Measurements from ENCODE around the gene STEAP1B.
A peak's percentile ranks its signal among the peaks of the same experiment; 100 is the strongest.
"Not testable (repeated sequence)": the region's sequence is repeated elsewhere in the genome, so short reads cannot be mapped to it uniquely, and the experiment has no call there.

The STEAP1B gene

DNA sequence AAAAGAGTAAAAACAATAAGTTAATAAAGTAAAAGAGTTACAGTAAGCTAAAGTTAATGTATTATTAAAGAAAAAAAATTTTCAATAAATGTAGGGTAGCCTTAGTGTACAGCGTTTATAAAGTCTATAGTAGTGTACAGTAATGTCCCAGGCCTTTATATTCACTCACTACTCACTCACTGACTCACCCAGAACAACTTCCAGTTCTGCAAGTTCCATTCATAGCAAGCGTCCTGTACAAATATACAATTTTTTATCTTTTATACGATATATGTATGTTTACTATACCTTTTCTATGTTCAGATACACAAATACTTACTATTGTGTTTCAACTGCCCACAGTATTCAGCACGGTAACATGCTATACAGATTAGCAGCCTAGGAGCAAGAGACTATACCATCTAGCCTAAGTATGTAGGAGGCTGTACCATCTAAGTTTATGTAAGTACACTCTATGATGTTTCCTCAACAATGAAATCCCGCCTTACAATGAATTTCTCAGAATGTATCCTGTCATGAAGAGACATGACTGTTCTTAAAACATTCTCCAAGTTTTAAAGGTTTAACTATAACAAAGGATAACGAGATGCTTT is 3.6 kb downstream of the STEAP1B start:
- not testable (repeated sequence) for DNase-seq

DNA sequence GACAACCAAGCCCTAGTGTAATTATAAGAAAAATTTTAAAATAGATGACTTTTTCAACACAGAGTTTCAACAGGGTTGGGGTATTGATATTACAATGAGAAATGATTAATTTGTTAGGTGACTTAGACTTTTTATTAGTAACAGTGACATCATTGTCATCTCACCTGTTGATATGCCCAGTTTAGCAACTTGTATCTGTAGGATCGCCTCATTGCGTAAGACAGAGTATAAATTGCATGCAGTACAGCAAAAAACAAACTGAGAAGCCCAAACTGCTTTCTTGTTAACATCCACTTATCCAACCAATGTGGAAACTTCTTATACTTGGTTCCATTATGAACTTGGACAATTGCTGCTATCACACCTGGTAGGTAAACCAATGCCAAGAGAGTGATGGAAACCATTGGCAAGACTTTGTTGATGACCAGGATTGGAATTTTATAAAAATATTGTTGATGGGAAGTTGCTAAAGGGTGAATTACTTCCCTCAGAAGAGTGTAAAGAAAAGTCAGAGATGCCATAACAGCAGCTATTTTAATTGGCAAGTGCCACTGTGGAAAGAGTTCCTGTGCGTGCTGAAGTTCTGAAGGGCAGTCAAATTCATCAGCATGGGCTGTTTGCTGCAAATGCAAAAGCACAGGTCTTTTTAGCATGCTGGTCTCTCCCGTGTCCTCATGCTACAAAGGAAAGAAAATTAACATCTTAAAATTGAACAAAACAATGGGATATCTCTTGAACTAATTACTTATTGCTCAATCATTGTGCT is 6.6 kb downstream of the STEAP1B start:
- not testable (repeated sequence) for DNase-seq

DNA sequence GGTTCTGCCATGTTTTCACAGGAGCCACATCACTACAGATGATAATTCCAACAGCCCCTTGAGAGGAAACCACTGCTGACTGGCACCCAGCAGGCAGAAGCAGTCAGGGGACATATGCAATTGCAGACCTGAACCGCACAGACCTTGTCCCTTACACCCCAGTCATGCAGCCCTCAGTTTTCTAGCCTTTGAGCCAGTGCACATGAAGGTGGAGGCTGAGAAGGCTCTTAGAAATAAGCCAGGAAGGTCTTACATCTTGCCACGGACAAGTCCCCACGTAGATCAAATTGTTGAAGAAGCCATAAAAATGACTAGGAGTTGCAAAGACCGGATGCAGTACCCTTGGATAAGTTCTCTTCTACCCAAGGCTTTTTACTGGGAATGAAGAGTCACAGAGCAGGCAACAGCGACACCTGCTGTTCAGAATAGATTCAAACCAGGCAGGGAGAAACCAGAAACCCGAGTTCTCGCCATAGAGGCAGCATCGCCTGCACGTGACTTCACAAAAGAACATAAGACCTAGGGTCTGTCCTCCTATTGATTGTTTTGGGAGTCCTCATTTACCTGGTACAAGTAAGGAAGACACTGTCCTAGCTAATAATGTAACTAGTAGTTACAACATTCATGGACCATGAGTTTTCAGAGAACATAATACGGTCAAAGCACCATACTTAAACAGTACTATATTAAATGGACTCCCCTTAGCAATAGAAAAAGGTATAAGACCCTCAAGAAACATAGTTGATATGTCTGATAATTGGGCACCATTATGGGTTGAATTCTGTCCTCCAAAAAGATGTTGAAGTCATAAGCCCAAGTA is 11.1 kb downstream of the STEAP1B start:
- DNase-seq, result peak; percentile 85

DNA sequence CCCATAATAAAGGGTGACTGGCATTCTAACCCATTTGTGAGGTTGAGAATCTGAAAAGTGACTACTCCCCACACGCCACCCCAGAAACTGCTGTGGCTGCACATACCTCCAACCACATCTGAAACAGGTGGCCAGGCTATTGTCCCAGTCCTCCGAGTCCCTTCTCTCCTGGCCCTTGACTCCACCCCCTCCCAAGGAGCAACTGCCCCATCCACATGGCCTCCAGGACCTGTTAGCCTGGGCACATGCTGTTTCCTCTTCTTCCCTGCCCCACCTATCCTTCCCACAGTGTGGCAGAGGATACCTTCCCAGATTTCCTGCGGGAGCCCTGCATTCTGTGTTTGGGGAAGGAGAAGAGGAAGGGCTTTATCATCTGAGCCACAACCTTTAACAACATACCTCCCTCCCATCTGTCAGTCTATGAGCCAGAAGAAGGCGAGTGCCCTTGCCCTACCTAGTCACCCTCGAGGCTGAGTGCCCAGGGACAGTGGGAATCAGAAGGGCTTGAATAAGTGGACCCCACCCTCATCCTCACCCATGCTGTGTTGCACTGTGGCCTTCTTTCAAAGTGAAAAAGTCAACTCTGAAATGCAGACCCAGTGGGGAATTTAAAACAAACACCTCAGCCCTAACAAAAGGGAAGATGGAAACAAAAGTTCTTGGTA is 11.9 kb downstream of the STEAP1B start:
- no peak for DNase-seq

DNA sequence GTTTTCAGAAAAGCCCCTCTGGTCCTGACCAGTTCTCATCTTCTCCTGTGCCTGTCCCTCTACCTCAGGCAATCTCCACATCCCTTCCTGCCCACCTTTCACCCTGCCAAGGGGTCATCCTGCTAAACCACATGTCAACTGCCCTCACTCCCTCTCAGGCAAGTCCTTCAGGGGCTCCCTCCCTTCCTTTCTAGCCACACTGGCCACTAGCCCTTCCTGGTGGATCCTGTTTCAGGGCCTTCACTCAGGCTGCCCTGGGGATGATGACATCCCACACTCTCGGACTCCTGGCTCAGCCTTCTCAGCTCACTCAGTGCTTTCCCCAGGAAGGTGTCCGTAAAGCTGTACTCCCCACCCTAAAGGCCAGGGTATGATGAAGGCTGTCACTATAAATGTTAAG is 13.4 kb downstream of the STEAP1B start:
- DNase-seq, result no peak

DNA sequence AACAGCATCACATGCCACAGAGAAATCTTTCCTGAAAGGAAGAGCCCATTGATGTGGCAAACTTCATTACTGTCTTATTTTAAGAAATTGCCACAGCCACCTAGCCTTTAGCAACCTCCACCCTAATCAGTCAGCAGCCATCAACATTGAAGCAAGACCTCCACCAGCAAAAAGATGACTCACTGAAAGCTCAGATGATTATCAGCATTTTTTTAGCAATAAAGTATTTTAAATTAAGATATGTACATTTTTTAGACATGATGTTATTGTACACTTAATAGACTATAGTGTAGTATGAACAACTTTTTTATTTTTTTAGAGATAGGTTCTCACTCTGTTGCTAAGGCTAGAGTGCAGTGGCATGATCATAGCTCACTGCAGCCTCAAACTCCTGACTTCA is 14.8 kb downstream of the STEAP1B start:
- DNase-seq, result no peak

DNA sequence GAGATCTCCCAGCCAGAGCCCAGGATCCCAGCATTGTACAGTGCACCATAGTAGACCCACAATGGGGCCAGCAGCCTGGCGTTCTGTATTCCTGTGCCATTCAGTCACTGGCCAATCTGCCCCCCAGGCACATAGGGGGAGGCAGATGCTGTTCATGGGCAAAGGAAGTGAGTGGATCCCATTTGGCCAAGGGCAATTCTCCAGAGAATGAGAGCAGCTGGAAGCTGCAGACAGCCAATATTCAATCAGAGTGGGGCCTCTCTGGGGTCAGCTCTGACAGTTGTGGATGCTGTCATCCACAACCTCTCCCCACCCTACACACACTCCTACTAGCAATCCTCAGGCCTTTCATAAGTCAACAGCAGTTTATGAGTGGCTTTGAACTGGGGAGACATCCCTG is 17.5 kb downstream of the STEAP1B start:
- DNase-seq, result no peak

DNA sequence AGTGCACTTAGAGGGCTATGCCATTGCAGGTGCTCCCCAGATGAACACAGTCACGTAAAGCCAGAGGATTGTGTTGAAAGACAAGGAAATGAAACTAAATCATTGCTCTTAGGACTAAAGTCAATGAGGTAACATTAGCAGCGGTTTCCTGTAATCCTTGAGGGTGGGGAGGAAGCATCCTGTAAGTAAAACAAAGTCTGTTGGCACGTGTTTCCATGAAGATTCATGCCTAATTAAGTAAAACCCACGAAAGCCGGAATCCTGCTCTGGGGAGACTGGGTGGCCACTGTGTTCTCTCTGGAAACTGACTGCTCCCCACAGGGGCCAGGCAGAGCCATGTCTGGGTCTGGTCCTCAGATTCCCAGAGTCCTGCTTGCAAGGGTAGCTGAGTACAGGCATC is 18.3 kb downstream of the STEAP1B start:
- DNase-seq, result no peak

DNA sequence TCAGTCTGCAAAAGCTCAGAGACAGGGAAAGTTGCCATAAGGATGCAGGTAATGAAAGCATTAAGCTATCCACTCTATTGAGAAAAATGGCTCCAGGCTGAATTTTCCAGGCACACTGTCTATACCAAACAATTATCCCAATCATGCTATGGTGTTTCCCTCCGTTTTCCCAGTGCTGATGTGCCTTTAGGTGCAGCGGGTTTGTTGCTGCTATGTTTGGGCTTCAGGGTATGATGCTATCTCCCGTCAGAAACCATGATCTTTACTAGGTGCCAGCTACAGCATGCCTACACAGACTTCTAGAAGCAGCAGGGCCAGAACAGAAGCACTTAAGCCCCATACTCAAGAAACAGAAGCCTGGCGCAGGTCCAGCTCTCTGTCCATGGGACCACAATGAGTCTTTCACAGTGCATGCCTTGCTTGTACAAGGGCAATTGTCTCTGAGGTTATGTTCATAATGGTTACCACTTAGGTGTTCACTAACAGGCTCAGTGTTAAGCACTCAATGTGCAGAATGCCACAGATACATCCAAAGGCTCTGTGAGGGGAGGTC is 19.4 kb downstream of the STEAP1B start:
- DNase-seq, result no peak

DNA sequence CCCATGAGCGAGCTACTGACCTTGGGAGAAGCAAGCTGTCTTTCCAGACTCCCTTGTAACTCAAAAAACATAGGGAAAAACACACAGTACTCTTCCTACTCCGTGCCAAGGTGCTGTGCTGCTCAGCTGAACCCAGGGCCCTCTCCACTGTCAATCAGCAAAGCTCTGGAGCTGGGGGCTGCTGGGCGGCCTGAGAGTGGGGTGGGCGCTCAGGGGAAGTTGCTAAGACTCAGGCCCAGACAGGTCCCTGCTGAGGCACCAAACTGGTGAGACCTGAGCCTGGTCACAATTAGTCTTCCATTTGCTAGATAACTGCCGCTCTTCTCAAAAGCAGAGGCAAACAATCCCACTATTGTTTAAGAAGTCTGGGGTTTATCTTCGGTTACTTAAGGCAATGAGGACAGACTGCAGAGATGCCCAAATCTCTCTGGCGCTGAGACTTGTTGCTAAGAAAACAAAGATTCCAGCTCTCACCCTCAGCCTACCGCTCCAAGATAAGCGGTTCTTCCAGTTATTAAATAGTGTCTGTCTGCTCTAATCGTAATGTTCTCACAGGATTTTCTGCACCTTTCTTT is 22.0 kb downstream of the STEAP1B start:
- DNase-seq, result no peak

DNA sequence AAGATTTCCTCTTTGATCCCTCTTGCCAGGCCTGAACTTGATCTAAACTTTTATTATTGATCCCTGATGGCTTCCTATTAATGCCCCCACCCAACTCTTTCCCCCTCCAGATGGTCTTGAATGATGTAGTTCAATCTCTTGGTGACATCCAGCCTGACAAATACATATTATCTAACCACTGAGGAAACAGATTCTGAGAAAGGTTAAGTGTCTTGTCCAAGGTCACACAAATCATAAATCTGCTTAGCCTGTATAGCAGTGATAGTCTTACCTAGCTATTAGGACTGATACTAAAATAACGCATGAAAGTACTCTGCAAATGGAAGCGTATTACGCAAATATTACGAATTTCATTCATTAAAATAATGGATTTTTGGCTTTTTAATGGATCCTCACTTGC is 22.7 kb downstream of the STEAP1B start:
- no peak for DNase-seq

DNA sequence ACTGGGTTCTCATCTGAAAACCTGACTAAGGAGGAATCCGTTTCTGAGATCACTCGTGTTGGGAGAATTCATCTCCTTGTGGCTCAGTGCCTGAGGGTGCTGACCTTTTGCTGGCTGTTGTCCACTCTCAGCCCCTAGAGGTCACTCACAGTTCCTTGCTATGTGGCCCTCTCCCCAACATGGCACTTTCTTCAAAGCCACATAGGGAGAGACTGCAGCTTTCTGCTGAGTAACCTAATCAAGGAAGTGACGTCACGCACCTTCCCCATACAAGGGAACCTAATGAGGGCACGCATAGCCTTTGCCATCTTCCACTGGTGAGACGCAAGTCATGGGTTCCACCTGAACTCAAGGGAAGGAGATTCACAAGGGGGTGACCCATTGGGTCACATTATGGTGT is 23.2 kb downstream of the STEAP1B start:
- no peak for DNase-seq

DNA sequence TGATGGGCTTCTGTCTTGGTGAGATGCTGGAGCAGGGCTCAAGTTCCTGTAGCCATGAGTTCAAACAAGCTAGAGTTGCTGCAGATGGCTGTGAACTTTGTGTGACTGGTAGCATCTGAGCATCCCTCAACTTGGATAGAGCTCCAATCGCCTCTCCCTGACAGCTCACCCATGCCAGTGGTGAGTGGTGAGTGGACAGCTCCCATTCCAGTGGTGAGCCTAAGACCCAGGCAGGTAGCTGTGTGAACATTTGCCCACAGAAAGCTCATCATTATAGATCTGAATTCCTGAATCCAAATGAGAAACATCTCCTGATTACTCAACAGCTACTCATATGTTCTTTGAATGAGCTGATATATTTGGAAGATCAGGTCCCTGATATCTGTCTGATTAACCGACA is 25.3 kb downstream of the STEAP1B start:
- no peak for DNase-seq

DNA sequence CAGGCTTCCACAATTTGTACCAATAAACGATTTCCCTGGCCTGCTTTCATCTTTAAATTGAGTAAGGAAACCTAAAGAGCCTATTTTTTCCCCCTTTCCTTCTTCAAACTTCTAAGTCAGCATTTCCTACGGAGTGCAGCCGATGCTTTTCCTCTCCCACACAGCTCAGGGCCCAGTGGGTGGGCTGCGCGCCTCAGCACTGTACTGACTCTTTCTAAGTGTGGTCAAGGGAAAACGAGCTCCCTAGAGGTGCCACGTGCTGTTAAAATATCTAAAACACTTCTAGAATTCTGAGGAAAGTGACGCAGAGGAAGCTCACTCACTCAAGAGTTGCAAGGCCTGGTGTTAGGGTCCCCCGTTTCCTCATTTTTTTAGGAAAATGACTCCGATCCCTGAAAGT is 29.0 kb downstream of the STEAP1B start:
- no peak for DNase-seq

DNA sequence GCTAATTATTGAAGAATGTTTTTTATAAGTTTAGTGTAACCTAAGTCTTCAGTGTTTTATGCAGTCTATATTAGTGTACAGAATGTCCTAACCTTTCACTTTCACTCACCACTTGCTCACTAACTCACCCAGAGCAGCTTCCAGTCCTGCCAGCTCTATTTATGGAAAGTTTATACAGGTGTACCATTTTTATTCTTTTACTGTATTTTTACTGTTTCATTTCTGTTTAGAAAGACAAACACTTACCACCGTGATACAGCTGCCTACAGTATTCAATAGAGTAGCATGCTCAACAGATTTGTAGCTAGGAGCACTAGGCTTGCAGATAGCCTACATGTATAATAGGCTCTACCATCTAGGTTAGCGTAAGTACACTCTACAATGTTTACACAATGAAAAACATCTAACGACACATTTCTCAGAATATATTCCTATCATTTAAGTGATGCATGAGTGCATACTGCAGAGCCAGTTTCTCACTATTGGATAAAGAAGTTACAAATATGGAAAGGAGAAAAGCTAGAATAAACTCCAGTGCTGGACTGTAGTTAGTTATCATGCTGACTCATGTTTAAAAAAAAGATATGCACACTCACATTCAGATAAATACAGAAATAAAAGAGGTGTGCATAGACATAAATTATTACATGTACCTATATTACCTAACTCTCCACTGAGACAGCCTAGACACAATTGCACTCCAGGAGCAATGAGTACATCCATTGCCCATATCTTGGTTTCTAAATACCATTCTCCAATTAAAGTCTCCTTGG is 30.4 kb downstream of the STEAP1B start:
- no peak for DNase-seq

DNA sequence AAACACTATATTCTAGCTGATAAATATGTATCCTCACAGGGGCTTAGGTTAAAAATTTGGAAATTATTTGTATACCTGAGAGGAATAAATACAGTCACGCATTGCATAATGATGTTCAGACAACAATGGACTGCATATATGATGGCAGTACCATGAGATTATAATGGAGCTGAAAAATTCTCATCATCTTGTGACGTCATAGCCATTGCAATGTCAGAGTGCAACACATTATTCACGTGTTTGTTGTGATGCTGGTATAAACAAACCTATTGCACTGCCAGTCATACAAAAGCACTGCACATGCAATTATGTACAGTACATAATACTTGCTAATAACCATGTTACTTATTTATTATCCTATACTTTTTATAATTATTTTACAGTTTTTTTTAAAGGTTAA is 31.4 kb downstream of the STEAP1B start:
- no peak for DNase-seq

DNA sequence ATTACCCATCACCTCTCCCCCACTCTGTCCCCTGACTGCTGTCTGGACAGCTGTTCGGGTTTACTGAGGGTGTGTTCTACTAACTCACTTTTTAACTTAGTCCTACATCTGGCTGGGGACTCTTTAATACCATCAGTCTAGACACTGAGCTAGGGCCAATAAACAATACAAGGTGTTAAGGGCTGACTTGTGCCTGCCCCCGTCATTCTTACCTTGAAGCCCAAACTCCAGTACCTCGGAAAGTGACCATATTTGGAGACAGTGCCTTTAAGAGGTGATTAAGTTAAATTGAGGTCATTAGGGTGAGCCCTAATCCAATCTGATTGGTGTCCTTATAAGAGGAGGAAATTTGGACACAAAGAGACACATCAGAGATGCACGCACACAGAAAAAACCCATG is 35.7 kb downstream of the STEAP1B start:
- DNase-seq, result no peak

DNA sequence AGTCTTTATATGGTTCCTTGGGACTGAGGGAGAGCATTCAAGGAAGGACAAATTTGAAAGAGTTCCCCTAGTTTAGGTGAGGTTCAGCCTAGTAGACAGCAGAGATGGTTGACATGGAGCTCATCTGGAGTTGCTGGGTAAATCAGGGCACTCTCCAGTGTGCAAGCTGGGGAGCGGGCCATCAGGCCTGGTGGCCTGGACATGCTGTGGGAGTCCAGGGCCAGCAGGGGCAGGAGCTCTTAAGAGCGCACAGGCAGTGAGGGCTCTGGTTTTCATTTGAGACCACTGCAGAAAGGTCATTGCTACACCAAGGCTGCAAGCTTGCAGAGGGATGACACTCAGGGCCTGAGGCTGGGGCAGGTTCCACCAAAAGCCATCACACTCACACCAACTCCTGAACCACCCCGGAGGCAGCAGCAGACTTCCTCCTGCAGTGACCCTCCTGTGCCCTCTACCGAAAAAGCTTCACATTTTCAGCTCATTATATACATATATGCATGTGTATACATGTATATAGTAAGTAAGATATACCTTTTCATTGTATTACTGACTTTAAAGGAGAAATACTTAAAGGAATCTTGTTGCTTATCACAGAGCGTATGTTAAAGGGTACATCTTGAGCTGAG is 39.5 kb downstream of the STEAP1B start:
- DNase-seq, result no peak

DNA sequence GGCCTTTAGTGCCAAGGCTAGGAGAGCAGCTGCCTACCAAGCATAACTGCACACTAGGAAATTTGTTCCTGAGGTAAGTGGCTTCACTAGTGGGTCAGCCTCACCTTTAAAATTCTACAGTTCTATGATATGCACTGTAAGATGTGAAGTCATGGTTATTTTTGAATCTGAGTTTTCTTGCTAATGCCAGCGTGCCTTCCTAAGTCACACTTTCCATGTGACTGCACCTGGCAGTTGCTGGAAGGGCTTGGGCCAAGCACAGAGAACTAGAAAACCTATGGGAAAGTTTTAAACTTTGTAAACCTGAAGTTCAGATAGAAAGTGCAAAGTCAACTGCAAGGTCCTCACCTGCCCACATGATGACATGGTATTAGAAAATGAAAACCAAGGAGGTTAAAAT is 42.5 kb downstream of the STEAP1B start:
- no peak for DNase-seq

DNA sequence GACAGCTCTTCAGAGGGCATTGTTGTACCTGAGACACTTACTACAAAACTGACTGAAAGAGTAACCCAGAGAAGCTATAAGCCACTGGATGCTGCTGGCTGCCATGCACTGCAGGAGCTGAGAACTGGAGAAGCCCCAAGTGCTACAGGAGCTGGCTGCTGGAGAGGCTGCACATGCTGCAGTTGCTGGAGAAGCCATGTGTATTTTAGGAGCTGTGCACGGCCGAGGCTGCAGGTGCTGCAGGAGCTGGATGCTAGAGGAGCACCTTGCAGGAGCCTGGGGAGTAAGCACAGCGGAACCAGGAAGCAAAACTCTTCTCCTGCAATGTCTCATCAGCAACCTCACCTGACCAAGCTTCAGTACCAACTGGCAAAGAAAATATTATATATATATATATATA is 45.5 kb downstream of the STEAP1B start:
- DNase-seq, result no peak

DNA sequence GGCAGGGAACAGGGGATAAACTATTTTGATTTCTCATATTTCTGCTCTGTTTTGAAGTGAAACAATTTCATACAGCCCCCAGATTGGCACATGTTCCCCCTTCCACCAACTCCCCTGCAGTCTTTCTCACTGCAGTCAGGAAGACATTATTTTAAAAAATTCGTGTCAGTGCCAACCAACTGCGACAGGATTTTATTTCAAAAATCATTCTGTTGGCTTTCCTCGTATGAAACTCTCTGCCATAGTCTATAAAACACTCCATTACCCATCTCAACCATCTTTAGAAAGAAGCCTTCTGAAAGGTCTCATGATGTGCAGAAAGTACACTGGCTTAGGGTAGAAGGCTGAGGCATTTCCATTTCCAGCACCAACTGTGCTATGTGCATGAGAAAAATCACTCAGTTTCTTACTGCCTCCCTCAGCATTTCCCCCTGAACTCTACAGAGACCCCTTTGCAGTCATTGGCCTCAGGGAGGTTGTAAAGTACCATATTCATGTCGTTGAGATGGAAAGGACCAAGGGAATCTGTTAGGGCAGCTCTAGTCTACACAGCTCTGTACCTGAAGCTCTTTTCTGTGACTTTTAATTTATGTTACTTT is 46.9 kb downstream of the STEAP1B start:
- no peak for DNase-seq
